ENCODE results near the gene RELN. TPM values are rescaled to one million over a fixed set of nuclear protein-coding genes. Genes with fewer than 3 reads are reported as not detected.

Gene RELN
- total and polyA plus RNA-seq, 5 donors: 1.1 to 4.1 (median 1.4) TPM

- ATAC-seq: peak in 1 of 2 donors; percentile 28
- no peak overlapping the region for H3K27ac ChIP-seq (ENCODE audit: low read length)
- no peaks in the 10 kb centered on the region for H3K9me3 ChIP-seq (ENCODE audit: control insufficient read depth, low read length)
- no peaks in the 10 kb centered on the region for H3K27me3 ChIP-seq (ENCODE audit: control insufficient read depth, insufficient read depth)
- no peak for DNase-seq
- 23% methylated on average over 3 of the region's 3 CpGs for WGBS
- intact Hi-C loops (cut with DNase I): no loop called here
- no peak overlapping the region for H3K4me3 ChIP-seq (ENCODE audit: low read length)
- no peaks in the 10 kb centered on the region for H3K4me1 ChIP-seq (ENCODE audit: control insufficient read depth, insufficient read depth, low read length)
Observed at GRCh38 chr7:103651593-103652377, 337.7 kb downstream of the RELN start.

- 93% methylated on average over 2 of the region's 2 CpGs for WGBS
- no peaks in the 10 kb centered on the region for H3K4me1 ChIP-seq (ENCODE audit: control insufficient read depth, insufficient read depth, low read length)
- no peaks in the 10 kb centered on the region for H3K27me3 ChIP-seq (ENCODE audit: control insufficient read depth, insufficient read depth)
- ATAC-seq (no peak), DNase-seq (no peak)
- H3K9me3 ChIP-seq (ENCODE audit: control insufficient read depth, low read length): no peaks in the 10 kb centered on the region
- no peak overlapping the region for H3K27ac ChIP-seq (ENCODE audit: low read length)
- H3K4me3 ChIP-seq (ENCODE audit: low read length): no peak overlapping the region
- intact Hi-C loops (cut with DNase I): no loop called here
Observed at GRCh38 chr7:103649052-103649451, 340.4 kb downstream of the RELN start.

GRCh38 chr7:103648135-103648534 lies 341.3 kb downstream of the RELN start:
- Histone ChIP-seq H3K27me3 (ENCODE audit: control insufficient read depth, insufficient read depth) (no peaks in the 10 kb centered on the region), H3K27ac (ENCODE audit: low read length) (no peak overlapping the region), H3K4me1 (ENCODE audit: control insufficient read depth, insufficient read depth, low read length) (no peaks in the 10 kb centered on the region), H3K9me3 (ENCODE audit: control insufficient read depth, low read length) (no peaks in the 10 kb centered on the region), H3K4me3 (ENCODE audit: low read length) (no peak overlapping the region)
- intact Hi-C loops (cut with DNase I): no loop called here
- 3% methylated on average over 1 of the region's 1 CpG for WGBS
- DNase-seq (no peak), ATAC-seq (no peak)

GRCh38 chr7:103644319-103644718 lies 345.1 kb downstream of the RELN start:
- Histone ChIP-seq H3K27ac (ENCODE audit: low read length) (no peak overlapping the region), H3K27me3 (ENCODE audit: control insufficient read depth, insufficient read depth) (no peaks in the 10 kb centered on the region), H3K4me1 (ENCODE audit: control insufficient read depth, insufficient read depth, low read length) (no peaks in the 10 kb centered on the region), H3K9me3 (ENCODE audit: control insufficient read depth, low read length) (no peaks in the 10 kb centered on the region), H3K4me3 (ENCODE audit: low read length) (no peak overlapping the region)
- WGBS: 82% methylated on average over 2 of the region's 2 CpGs
- intact Hi-C loops (cut with DNase I): no loop called here
- no peak for ATAC-seq
- no peak for DNase-seq

GRCh38 chr7:103640031-103640779 lies 349.3 kb downstream of the RELN start:
- ATAC-seq: no peak
- H3K9me3 ChIP-seq (ENCODE audit: control insufficient read depth, low read length): no peaks in the 10 kb centered on the region
- no peaks in the 10 kb centered on the region for H3K4me1 ChIP-seq (ENCODE audit: control insufficient read depth, insufficient read depth, low read length)
- no peak overlapping the region for H3K27ac ChIP-seq (ENCODE audit: low read length)
- no peak overlapping the region for H3K4me3 ChIP-seq (ENCODE audit: low read length)
- intact Hi-C loops (cut with DNase I): no loop called here
- 80% methylated on average over 5 of the region's 5 CpGs for WGBS
- DNase-seq: no peak
- no peaks in the 10 kb centered on the region for H3K27me3 ChIP-seq (ENCODE audit: control insufficient read depth, insufficient read depth)

- Histone ChIP-seq H3K4me3 (ENCODE audit: low read length) (no peak overlapping the region), H3K27ac (ENCODE audit: low read length) (no peak overlapping the region), H3K27me3 (ENCODE audit: control insufficient read depth, insufficient read depth) (no peaks in the 10 kb centered on the region), H3K4me1 (ENCODE audit: control insufficient read depth, insufficient read depth, low read length) (no peaks in the 10 kb centered on the region), H3K9me3 (ENCODE audit: control insufficient read depth, low read length) (no peaks in the 10 kb centered on the region)
- intact Hi-C loops (cut with DNase I): no loop called here
- 59% methylated on average over 3 of the region's 3 CpGs for WGBS
- no peak for ATAC-seq
- DNase-seq: no peak
Observed at GRCh38 chr7:103637726-103638125, 351.7 kb downstream of the RELN start.

- Histone ChIP-seq H3K4me1 (ENCODE audit: control insufficient read depth, insufficient read depth, low read length) (no peaks in the 10 kb centered on the region), H3K27ac (ENCODE audit: low read length) (no peak overlapping the region), H3K9me3 (ENCODE audit: control insufficient read depth, low read length) (no peaks in the 10 kb centered on the region), H3K4me3 (ENCODE audit: low read length) (no peak overlapping the region), H3K27me3 (ENCODE audit: control insufficient read depth, insufficient read depth) (no peaks in the 10 kb centered on the region)
- no peak for ATAC-seq
- intact Hi-C loops (cut with DNase I): no loop called here
- 33% methylated on average over 1 of the region's 1 CpG for WGBS
- DNase-seq: no peak
Observed at GRCh38 chr7:103637094-103637493, 352.4 kb downstream of the RELN start.

- no peak overlapping the region for H3K4me3 ChIP-seq (ENCODE audit: low read length)
- H3K27me3 ChIP-seq (ENCODE audit: control insufficient read depth, insufficient read depth): no peaks in the 10 kb centered on the region
- no peak overlapping the region for H3K27ac ChIP-seq (ENCODE audit: low read length)
- no peaks in the 10 kb centered on the region for H3K4me1 ChIP-seq (ENCODE audit: control insufficient read depth, insufficient read depth, low read length)
- intact Hi-C loops (cut with DNase I): no loop called here
- H3K9me3 ChIP-seq (ENCODE audit: control insufficient read depth, low read length): no peaks in the 10 kb centered on the region
- ATAC-seq (no peak), DNase-seq (no peak)
- 70% methylated on average over 5 of the region's 5 CpGs for WGBS
Observed at GRCh38 chr7:103636153-103636552, 353.3 kb downstream of the RELN start.

- Histone ChIP-seq H3K4me3 (ENCODE audit: low read length) (no peak overlapping the region), H3K9me3 (ENCODE audit: control insufficient read depth, low read length) (no peaks in the 10 kb centered on the region), H3K4me1 (ENCODE audit: control insufficient read depth, insufficient read depth, low read length) (no peaks in the 10 kb centered on the region), H3K27me3 (ENCODE audit: control insufficient read depth, insufficient read depth) (no peaks in the 10 kb centered on the region), H3K27ac (ENCODE audit: low read length) (no peak overlapping the region)
- WGBS: 90% methylated on average over 1 of the region's 1 CpG
- DNase-seq (no peak), ATAC-seq (no peak)
- intact Hi-C loops (cut with DNase I): no loop called here
Observed at GRCh38 chr7:103632972-103633371, 356.5 kb downstream of the RELN start.

GRCh38 chr7:103632005-103632639 lies 357.3 kb downstream of the RELN start:
- no peak overlapping the region for H3K27ac ChIP-seq (ENCODE audit: low read length)
- no peaks in the 10 kb centered on the region for H3K9me3 ChIP-seq (ENCODE audit: control insufficient read depth, low read length)
- H3K27me3 ChIP-seq (ENCODE audit: control insufficient read depth, insufficient read depth): no peaks in the 10 kb centered on the region
- no peaks in the 10 kb centered on the region for H3K4me1 ChIP-seq (ENCODE audit: control insufficient read depth, insufficient read depth, low read length)
- ATAC-seq (no peak), DNase-seq (no peak)
- intact Hi-C loops (cut with DNase I): no loop called here
- H3K4me3 ChIP-seq (ENCODE audit: low read length): no peak overlapping the region
- 19% methylated on average over 5 of the region's 5 CpGs for WGBS

GRCh38 chr7:103630318-103630717 lies 359.1 kb downstream of the RELN start:
- Histone ChIP-seq H3K27ac (ENCODE audit: low read length) (no peak overlapping the region), H3K4me1 (ENCODE audit: control insufficient read depth, insufficient read depth, low read length) (no peaks in the 10 kb centered on the region), H3K4me3 (ENCODE audit: low read length) (no peak overlapping the region), H3K27me3 (ENCODE audit: control insufficient read depth, insufficient read depth) (no peaks in the 10 kb centered on the region), H3K9me3 (ENCODE audit: control insufficient read depth, low read length) (no peaks in the 10 kb centered on the region)
- ATAC-seq (no peak), DNase-seq (no peak)
- WGBS: 94% methylated on average over 2 of the region's 2 CpGs
- intact Hi-C loops (cut with DNase I): no loop called here
